Effector memory CD8-positive, alpha-beta T cell (primary cell): Measurements from ENCODE around the gene CRYBA4.

Source experiments
- ATAC-seq: fragments of 150-1000 bp; cut with Tn5 transposase; replicated peaks from 2 replicates; pipeline ENCODE4 v1.10.0; 2021; ENCODE audit warnings: mild to moderate bottlenecking, moderate library complexity
- DNase-seq, 3 experiments: peaks; one replicate each; pipeline ENCODE4 v3.0.0; 2021
- H3K27ac Mint-ChIP-seq, 2 donors: one replicate each; pipeline ENCODE4 v1.8.0; 2022; ENCODE audit warnings: mild to moderate bottlenecking in 2 of 2, mixed read lengths in 2 of 2, moderate library complexity in 2 of 2
- H3K27me3 Mint-ChIP-seq, 2 donors: one replicate each; pipeline ENCODE4 v1.8.0; 2022; ENCODE audit warnings: mixed read lengths in 2 of 2
- H3K36me3 Mint-ChIP-seq: one replicate; pipeline ENCODE4 v1.8.0; 2022; ENCODE audit warnings: mild to moderate bottlenecking, moderate library complexity, mixed read lengths; ENCODE audit not compliant: insufficient read depth
- H3K4me1 Mint-ChIP-seq, 2 donors: one replicate each; pipeline ENCODE4 v1.8.0; 2022; ENCODE audit warnings: low read depth in 2 of 2, mixed read lengths in 2 of 2
- H3K4me3 Mint-ChIP-seq, 2 donors: one replicate each; pipeline ENCODE4 v1.8.0; 2022; ENCODE audit warnings: mild to moderate bottlenecking in 2 of 2, mixed read lengths in 2 of 2, moderate library complexity in 2 of 2
- H3K9me3 Mint-ChIP-seq, 2 donors: one replicate each; pipeline ENCODE4 v1.8.0; 2022; ENCODE audit warnings: mixed read lengths in 2 of 2

CRYBA4 gene

DNA sequence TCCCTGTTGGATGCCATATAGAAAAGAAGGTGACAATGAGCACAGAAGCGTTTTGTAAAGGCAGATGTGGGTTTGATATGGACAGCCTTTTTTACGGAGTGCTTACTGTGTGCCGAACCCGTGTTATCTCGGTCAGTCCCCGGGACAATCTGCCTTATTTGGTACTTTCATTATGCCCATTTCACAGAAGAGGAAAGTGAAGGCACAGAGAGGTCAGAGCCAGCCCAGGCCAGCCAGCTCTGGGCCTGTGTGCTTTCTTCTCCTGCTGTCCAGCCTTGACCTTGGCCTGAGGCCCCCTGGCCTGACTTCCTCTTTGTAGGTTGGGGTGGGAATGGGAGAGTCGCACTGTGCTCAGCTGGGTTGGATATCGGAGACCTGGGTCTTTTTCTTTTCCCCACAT is 3.3 kb upstream of the CRYBA4 start:
- peak overlapping the region; percentile 36 to 62 for H3K27ac Mint-ChIP-seq

DNA sequence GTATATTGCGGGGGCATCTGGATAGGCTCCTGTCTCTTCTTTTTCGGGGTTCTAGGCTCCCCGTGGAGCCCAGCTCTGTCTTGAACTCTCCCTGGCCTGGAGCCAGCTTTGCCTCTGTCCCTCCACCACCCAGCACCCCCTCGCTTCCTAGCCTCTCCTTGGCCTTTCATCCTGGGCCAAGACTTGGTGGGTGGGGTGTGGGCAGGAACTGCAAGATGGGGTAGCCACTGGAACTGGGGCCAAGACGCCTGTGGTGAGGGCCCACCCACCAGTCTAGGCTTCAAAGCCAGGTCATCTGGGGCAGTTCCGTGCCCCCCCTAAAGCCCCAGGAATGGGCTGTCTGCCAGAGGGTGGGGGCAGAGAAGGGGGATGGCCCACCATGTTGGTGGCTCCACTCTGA is 2.3 kb upstream of the CRYBA4 start:
- no peak overlapping the region for H3K4me3 Mint-ChIP-seq
- no peak for DNase-seq
- peak overlapping the region in 1 of 2 donors; percentile 78 for H3K27ac Mint-ChIP-seq
- no peaks in the 10 kb centered on the region for H3K36me3 Mint-ChIP-seq
- H3K4me1 Mint-ChIP-seq = peaks cover 21 to 29% of the 10 kb centered on the region in 2 donors
- H3K27me3 Mint-ChIP-seq = no peaks in the 10 kb centered on the region
- H3K9me3 Mint-ChIP-seq = peaks cover 0 to 6% of the 10 kb centered on the region in 2 donors
- ATAC-seq = no peak

More for the DNA sequence above, 3.3 kb upstream of the CRYBA4 start:
- peaks cover 21 to 29% of the 10 kb centered on the region in 2 donors for H3K4me1 Mint-ChIP-seq
- no peaks in the 10 kb centered on the region for H3K36me3 Mint-ChIP-seq
- no peaks in the 10 kb centered on the region for H3K27me3 Mint-ChIP-seq
- ATAC-seq (no peak), DNase-seq (no peak)
- no peak overlapping the region for H3K4me3 Mint-ChIP-seq
- no peaks in the 10 kb centered on the region for H3K9me3 Mint-ChIP-seq

DNA sequence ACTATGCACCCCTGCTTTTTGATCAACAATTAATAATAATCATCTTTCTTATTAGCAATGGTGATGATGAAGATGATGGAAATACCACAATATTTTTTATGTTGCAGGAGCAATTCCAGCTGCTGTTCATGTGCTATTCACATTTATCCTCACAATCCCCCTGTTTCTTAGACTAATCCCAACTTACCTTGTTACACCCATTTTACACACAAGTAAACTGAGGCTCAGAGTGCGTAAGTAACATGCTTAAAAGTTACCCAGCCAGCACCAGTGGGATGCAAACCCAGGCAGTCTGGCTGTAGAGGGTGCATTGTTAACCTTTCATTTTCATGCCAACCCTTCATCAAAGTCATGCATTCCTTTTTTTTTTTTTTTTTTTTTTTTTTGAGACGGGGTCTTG is 1.6 kb upstream of the CRYBA4 start:
- no peak for DNase-seq
- Mint-ChIP-seq H3K4me1 (peaks cover 20 to 28% of the 10 kb centered on the region in 2 donors), H3K27me3 (no peaks in the 10 kb centered on the region), H3K27ac (peak overlapping the region in 1 of 2 donors; percentile 78), H3K4me3 (no peak overlapping the region), H3K36me3 (no peaks in the 10 kb centered on the region), H3K9me3 (peaks cover 0 to 6% of the 10 kb centered on the region in 2 donors)
- no peak for ATAC-seq

DNA sequence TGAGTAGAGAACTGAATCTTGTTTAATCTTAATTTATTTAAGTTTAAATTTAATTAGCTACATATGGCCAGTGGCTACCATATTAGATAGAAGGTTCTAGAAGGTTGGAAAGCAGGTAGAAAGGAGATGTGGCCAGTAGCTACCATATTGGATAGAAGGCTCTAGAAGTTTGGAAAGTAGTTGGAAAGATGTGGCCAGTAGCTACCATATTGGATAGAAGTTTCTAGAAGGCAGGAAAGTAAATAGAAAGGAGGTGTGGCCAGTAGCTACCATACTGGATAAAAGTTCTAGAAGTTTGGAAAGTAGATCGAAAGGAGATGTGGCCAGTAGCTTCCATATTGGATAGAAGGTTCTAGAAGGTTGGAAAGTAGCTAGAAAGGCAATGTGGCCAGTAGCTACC is 2.2 kb downstream of the CRYBA4 start:
- Mint-ChIP-seq H3K27me3 (no peaks in the 10 kb centered on the region), H3K27ac (peak overlapping the region in 1 of 2 donors; percentile 2), H3K36me3 (no peaks in the 10 kb centered on the region), H3K9me3 (peaks cover 0 to 6% of the 10 kb centered on the region in 2 donors), H3K4me3 (no peak overlapping the region), H3K4me1 (peaks cover 18% of the 10 kb centered on the region in 2 donors)
- DNase-seq (no peak), ATAC-seq (no peak)

DNA sequence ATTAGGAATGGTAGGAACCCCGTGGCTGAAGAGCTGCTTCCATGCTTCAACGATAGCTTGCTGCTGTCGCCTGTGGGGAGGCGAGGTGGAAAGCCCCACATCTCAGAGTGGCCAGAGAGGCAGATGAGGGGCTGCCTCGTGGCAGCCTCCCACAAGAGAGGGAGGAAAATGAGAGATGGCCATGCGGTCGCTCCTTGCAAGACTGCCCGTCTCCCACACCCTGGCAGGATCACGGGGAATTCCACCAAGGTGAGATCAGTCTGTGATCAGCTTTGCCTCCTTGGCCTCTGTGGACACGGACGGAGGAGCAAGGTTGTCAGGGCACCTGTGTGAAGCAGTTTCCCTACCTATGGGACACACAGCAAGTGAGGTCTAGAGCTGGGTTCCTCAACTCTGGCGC is 3.0 kb downstream of the CRYBA4 start:
- Mint-ChIP-seq H3K27me3 (no peaks in the 10 kb centered on the region), H3K4me3 (no peak overlapping the region), H3K27ac (no peak overlapping the region), H3K36me3 (no peaks in the 10 kb centered on the region), H3K9me3 (peaks cover 0 to 6% of the 10 kb centered on the region in 2 donors), H3K4me1 (peaks cover 17% of the 10 kb centered on the region in 2 donors)
- DNase-seq (no peak), ATAC-seq (no peak)

DNA sequence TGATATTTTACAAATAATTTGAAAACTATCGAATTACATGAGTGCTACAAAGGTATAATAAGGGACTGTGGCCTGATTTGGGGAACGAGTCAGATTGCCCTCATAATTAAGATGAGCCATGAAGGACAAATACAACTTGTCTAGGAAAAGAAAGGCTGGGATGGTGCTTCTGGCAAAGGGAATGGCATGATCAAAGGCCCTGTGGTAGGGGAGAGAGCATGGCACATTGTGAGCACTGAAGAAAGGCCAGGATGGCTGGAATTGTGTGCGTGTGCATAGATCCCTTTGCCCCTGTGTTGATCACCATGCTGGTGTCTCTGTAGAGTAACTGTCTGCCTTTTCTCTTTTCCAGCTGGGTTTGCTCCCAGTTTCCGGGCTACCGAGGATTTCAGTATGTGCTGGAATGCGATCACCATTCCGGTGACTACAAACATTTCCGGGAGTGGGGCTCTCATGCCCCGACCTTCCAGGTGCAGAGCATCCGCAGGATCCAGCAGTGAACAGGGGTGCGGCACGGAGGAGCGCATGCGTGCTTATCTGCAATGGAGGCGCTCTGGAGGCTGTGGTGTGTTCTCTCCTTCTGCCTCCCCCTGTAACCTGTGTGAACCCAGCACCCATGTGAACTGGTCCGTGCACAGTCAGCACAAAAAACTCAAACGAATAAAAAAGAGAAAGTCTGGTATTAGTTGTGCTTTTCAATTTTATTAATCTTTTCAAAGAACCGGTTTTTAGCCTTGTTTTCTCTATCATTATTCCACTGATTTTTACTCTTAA is 8.4 kb downstream of the CRYBA4 start:
- DNase-seq = no peak
- no peaks in the 10 kb centered on the region for H3K9me3 Mint-ChIP-seq
- H3K36me3 Mint-ChIP-seq = no peaks in the 10 kb centered on the region
- H3K27ac Mint-ChIP-seq = no peak overlapping the region
- peaks cover 13 to 29% of the 10 kb centered on the region in 2 donors for H3K4me1 Mint-ChIP-seq
- H3K4me3 Mint-ChIP-seq = no peak overlapping the region
- H3K27me3 Mint-ChIP-seq = no peaks in the 10 kb centered on the region
- ATAC-seq = no peak

DNA sequence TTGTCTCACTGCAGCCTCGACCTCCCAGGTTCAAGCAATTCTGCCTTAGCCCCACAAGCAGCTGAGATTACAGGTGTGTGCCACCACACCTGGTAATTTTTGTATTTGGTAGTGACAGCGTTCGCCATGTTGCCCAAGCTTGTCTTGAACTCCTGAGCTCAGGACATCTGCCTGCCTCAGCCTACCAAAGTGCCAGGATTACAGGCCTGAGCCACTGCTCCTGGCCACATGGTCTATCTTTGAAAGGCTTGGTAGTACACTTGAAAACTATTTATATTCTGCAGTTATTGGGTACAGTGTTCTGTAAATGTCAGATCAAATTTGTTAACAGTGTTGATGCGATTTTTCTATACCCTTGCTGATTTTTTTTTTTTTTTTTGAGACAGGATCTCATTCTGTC is 9.5 kb downstream of the CRYBA4 start:
- ATAC-seq = no peak
- H3K4me3 Mint-ChIP-seq = no peak overlapping the region

DNA sequence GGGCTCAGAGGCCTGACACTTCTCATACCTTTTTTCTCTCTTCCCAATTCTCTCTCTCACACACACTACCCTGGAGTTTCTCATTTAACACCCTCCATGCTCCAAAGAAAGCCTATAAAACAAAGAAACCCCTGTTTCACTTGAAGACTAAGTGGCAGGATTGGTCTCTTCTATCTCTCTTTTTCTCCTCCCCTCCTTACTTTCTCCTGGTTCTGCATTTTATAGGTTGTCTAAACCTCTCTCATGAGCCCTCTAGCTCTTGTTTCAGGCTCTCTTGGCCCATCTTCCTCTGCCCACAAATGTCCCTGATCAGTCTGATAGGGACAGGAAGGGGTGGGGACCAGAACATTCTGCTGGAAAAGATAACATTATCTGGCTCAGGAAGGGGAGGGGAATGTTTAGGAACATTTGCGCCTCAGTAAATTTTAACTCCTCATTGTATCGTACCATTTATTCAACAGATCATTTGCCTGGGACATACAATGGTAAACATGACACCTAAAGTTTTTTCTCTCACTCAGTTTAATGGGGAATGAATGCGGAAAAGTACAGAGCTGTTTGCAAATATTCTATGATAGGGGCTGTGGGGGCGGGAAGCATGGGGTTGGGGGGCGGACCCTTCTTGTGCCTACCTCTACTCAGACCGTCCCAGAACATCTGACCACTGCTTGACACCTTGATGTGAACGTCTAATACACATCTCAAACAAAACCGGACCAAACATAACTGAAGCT is 10.8 kb downstream of the CRYBA4 start:
- no peaks in the 10 kb centered on the region for H3K27me3 Mint-ChIP-seq
- H3K9me3 Mint-ChIP-seq = no peaks in the 10 kb centered on the region
- H3K4me3 Mint-ChIP-seq = no peak overlapping the region

More for the DNA sequence above, 9.5 kb downstream of the CRYBA4 start:
- H3K9me3 Mint-ChIP-seq = no peaks in the 10 kb centered on the region
- no peaks in the 10 kb centered on the region for H3K36me3 Mint-ChIP-seq
- no peak overlapping the region for H3K27ac Mint-ChIP-seq
- DNase-seq = no peak
- H3K27me3 Mint-ChIP-seq = no peaks in the 10 kb centered on the region
- H3K4me1 Mint-ChIP-seq = peaks cover 13 to 31% of the 10 kb centered on the region in 2 donors

DNA sequence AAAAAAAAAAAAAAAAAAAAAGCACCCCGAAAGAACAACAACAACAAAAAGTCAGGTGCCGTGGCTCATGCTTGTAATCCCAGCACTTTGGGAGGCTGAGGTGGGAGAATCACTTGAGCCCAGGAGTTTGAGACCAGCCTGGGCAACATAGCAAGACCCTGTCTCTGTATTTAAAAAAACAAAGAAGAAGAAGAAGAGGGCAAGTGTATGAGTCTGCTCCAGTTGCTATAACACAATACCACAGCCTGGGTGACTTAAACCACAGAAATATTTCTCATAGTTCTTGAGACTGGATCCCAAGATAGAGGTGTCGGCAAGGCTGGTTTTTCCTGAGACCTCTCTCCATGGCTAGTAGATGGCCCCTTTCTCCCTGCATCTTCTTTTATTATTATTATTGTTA is 12.4 kb downstream of the CRYBA4 start:
- Mint-ChIP-seq H3K27ac (no peak overlapping the region), H3K9me3 (no peaks in the 10 kb centered on the region), H3K27me3 (no peaks in the 10 kb centered on the region), H3K4me3 (no peak overlapping the region), H3K4me1 (peaks cover 2 to 19% of the 10 kb centered on the region in 2 donors), H3K36me3 (no peaks in the 10 kb centered on the region)
- DNase-seq (no peak), ATAC-seq (no peak)

More for the DNA sequence above, 10.8 kb downstream of the CRYBA4 start:
- DNase-seq (no peak), ATAC-seq (no peak)
- Mint-ChIP-seq H3K4me1 (peaks cover 12 to 27% of the 10 kb centered on the region in 2 donors), H3K27ac (no peak overlapping the region), H3K36me3 (no peaks in the 10 kb centered on the region)

DNA sequence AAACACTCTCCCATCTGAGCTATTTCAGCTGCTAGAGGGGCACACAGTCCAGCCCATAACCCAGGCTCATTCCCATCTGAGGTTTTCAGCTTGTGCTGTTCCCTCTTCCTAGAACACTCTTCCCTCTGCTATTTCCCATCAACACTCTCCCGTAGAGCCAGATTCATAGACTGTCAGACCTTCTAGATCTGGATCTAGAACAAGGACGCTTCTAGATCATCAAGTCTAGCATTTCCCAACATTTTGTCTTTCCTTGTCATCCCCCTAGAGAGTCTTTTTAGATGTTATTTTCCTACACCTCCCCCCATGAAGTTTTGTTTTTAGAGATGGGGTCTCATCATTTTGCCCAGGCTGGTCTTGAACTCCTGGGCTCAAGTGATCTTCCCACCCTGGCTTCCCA is 13.4 kb downstream of the CRYBA4 start:
- H3K9me3 Mint-ChIP-seq = no peaks in the 10 kb centered on the region
- ATAC-seq (no peak), DNase-seq (no peak)
- H3K4me3 Mint-ChIP-seq = no peak overlapping the region
- H3K4me1 Mint-ChIP-seq = peaks cover 2 to 20% of the 10 kb centered on the region in 2 donors
- no peaks in the 10 kb centered on the region for H3K36me3 Mint-ChIP-seq
- H3K27me3 Mint-ChIP-seq = no peaks in the 10 kb centered on the region
- no peak overlapping the region for H3K27ac Mint-ChIP-seq

DNA sequence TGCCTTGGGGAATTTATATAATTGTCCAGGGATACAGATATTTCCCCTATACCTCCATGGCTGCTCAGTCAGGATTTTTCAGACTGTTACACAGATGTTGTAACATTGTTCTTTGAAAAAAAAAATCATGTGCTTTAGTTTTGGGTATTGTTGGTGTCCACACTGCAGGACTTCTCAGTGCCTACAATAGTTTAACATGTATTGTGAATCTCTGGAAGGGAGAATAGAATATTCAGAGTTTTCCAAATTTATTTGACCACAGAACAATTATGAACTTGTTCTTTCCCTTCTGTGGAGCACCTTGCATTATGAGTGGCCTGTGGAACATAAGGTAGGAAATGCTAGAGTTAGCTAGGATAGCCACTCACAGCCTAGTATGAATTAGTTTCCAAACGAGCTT is 14.5 kb downstream of the CRYBA4 start:
- no peaks in the 10 kb centered on the region for H3K9me3 Mint-ChIP-seq

DNA sequence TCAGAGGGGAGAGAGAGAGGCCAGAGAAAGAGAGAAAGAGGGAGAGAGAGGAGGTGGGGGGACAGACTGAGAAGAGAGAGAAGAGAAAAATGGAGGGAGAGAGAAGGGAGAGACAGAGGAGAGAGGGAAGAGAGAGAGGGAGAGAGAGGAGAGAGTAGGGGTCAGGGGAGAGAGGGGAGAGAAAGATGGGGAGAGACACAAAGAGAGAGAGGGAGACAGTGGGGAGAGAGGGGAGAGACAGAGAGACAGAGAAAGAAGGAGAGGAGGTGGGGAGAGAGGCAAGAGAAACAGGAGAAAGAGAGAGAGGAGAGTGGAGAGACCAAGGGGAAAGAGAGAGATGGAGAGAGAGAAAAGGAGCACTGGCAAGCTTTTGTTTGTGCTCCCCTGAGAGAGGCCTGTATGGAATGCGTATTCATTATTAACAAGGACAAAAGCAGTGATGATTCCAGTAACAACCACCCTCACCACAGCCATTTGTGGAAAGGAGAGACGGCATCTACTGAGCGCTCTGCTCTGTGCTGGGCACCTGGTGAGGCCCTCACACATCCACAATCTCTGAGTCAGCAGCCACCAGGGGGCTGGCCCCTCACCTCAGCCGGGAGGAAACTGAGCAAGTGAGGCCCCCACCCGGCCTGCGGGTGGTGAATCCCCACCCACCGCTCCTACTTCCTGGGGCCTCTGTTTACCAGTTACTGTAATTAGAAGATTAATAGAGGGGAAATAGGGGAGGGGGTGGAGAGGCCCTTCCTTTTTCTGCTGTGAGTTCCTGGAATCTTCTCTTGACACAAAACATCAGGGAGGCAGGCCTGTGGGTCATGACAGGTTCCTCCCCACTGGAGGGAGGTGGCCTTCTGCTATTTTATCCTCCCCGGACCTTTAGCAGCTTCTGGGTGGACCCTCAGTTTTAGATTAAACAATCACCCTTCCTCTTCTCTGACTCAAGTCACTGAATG is 21.0 kb downstream of the CRYBA4 start:
- Mint-ChIP-seq H3K9me3 (no peaks in the 10 kb centered on the region), H3K4me1 (peaks cover 58 to 79% of the 10 kb centered on the region in 2 donors), H3K27me3 (no peaks in the 10 kb centered on the region), H3K36me3 (peaks cover 16% of the 10 kb centered on the region), H3K27ac (peak overlapping the region; percentile 93 to 98), H3K4me3 (peak overlapping the region; percentile 73 to 77)
- peak; percentile 58 to 65 (median 61) for DNase-seq
- peak; percentile 83 for ATAC-seq

More for the DNA sequence above, 14.5 kb downstream of the CRYBA4 start:
- no peak for DNase-seq
- Mint-ChIP-seq H3K4me1 (peaks cover 6 to 32% of the 10 kb centered on the region in 2 donors), H3K27ac (peak overlapping the region in 1 of 2 donors; percentile 86), H3K27me3 (no peaks in the 10 kb centered on the region), H3K4me3 (no peak overlapping the region), H3K36me3 (peaks cover under 1% of the 10 kb centered on the region)
- no peak for ATAC-seq
